GM21390 (cell line): ENCODE measurements around the gene SPDYE4.

Experiments used
- ATAC-seq: cut with Tn5 transposase; IDR thresholded peaks from one replicate; pipeline ENCODE4 v1.9.1; 2021; ENCODE audit not compliant: unreplicated experiment

SPDYE4 gene

GRCh38 chr17:8741771-8742170 lies 16.6 kb downstream of the SPDYE4 start:
- no peak for ATAC-seq

- ATAC-seq, result no peak
Measured at GRCh38 chr17:8741366-8741765, 17.0 kb downstream of the SPDYE4 start.

- no peak for ATAC-seq
Measured at GRCh38 chr17:8740486-8740885, 17.9 kb downstream of the SPDYE4 start.

- ATAC-seq, result no peak
Measured at GRCh38 chr17:8739097-8739496, 19.2 kb downstream of the SPDYE4 start.

- ATAC-seq, result no peak
Measured at GRCh38 chr17:8736796-8737195, 21.6 kb downstream of the SPDYE4 start.

- ATAC-seq, result no peak
Measured at GRCh38 chr17:8736362-8736761, 22.0 kb downstream of the SPDYE4 start.

- no peak for ATAC-seq
Measured at GRCh38 chr17:8735336-8735939, 22.9 kb downstream of the SPDYE4 start.

GRCh38 chr17:8734876-8735275 lies 23.5 kb downstream of the SPDYE4 start:
- no peak for ATAC-seq

GRCh38 chr17:8732406-8733085 lies 25.8 kb downstream of the SPDYE4 start:
- no peak for ATAC-seq

- ATAC-seq, result no peak
Measured at GRCh38 chr17:8729860-8730259, 28.5 kb downstream of the SPDYE4 start.

- ATAC-seq, result no peak
Measured at GRCh38 chr17:8729421-8729820, 28.9 kb downstream of the SPDYE4 start.

GRCh38 chr17:8728971-8729370 lies 29.4 kb downstream of the SPDYE4 start:
- no peak for ATAC-seq

- ATAC-seq, result no peak
Measured at GRCh38 chr17:8728251-8728938, 30.0 kb downstream of the SPDYE4 start.

GRCh38 chr17:8726941-8727555 lies 31.3 kb downstream of the SPDYE4 start:
- ATAC-seq, result no peak

GRCh38 chr17:8725881-8726876 lies 32.2 kb downstream of the SPDYE4 start:
- no peak for ATAC-seq

- ATAC-seq, result no peak
Measured at GRCh38 chr17:8724451-8724850, 33.9 kb downstream of the SPDYE4 start.

GRCh38 chr17:8720596-8720995 lies 37.8 kb downstream of the SPDYE4 start:
- no peak for ATAC-seq

- no peak for ATAC-seq
Measured at GRCh38 chr17:8719291-8720246, 38.8 kb downstream of the SPDYE4 start.

- ATAC-seq, result no peak
Measured at GRCh38 chr17:8718001-8718563, 40.3 kb downstream of the SPDYE4 start.
